Stomach (tissue), 9 donors: Measurements from ENCODE around the gene PRKCB. TPM values are rescaled to one million over a fixed set of nuclear protein-coding genes. Genes with fewer than 3 reads are reported as not detected.

ENCODE experiments used
- DNase-seq, 2 donors: peaks; one replicate each; pipeline versions ENCODE4 v3.0.0 to v3.0.0-alpha.2; 2013 to 2019
- H3K27ac ChIP-seq, 5 donors: fragments of 200-600 bp in 4 of 5; sonication (generic) in 4 of 5; one replicate each; pipeline ENCODE4 v1.5.1; 2013 to 2019; ENCODE audit warnings: mild to moderate bottlenecking in 1 of 5, moderate library complexity in 1 of 5
- H3K27me3 ChIP-seq, 3 donors: fragments of 200-600 bp; sonication (generic); one replicate each; pipeline ENCODE4 v1.5.1; 2017 to 2019; ENCODE audit warnings: mixed run types in 1 of 3
- H3K36me3 ChIP-seq, 4 donors: fragments of 200-600 bp; sonication (generic); 1 replicate in 3 of 4; 2 replicates in 1 of 4; pipeline ENCODE4 v1.5.1; 2016 to 2019
- H3K4me1 ChIP-seq, 4 donors: fragments of 200-600 bp; sonication (generic); one replicate each; pipeline ENCODE4 v1.5.1; 2016 to 2019
- H3K4me3 ChIP-seq, 4 donors: fragments of 200-600 bp; sonication (generic) in 3 of 4; one replicate each; pipeline ENCODE4 v1.5.1; 2016 to 2019; ENCODE audit warnings: mild to moderate bottlenecking in 1 of 4
- H3K9me3 ChIP-seq, 4 donors: fragments of 200-600 bp; sonication (generic); one replicate each; pipeline ENCODE4 v1.5.1; 2016 to 2019
- EP300 ChIP-seq: sonication (generic); formaldehyde crosslinking; IDR thresholded peaks from one replicate; pipeline ENCODE4 v1.6.1; 2017; ENCODE audit warnings: antibody characterized with exemption
- POLR2A ChIP-seq, 4 donors: fragments of 450-650 bp; IDR thresholded peaks; one replicate each; pipeline ENCODE4 v1.6.1; 2016; ENCODE audit warnings: antibody characterized with exemption in 4 of 4, control low read depth in 2 of 4, mild to moderate bottlenecking in 1 of 4, moderate library complexity in 1 of 4
- POLR2AphosphoS5 ChIP-seq, 3 donors: sonication (generic); formaldehyde crosslinking; IDR thresholded peaks; one replicate each; pipeline ENCODE4 v1.6.1; 2016; ENCODE audit warnings: antibody characterized with exemption in 3 of 3
- WGBS, 5 donors: extraction: QIAGEN DNeasy Blood & Tissue Kit in 3 of 5; methylation state at CpG; one replicate each; pipeline versions ENCODE4 v1.1.5 to v1.1.7; 2013 to 2018; 5-methylcytosine and 5-hydroxymethylcytosine counted together
- intact Hi-C: fragments of 100-400 bp; cut with DNase I; formaldehyde crosslinking; loops from one replicate; pipeline ENCODE4 v1.15.1; 2023; ENCODE audit warnings: low total_unique reads
- polyA plus RNA-seq, 3 donors: library from polyadenylated mRNA; stranded (reverse); fragments of 200-250 nt; gene quantifications; one replicate each; pipeline ENCODE4 v1.2.3, GENCODE V29; 2013
- total RNA-seq, 5 donors: library from RNA; depleted of rRNA; stranded (reverse); fragments of >200 nt; gene quantifications; one replicate each; pipeline versions ENCODE4 v1.1.0 to v1.2.3, GENCODE V29; 2014 to 2016
- TF ChIP-seq, protein P1 (sequence below), 7 experiments: fragments of 450-650 bp in 4 of 7; fragments of 200-600 bp in 3 of 7; sonication (generic) in 3 of 7; IDR thresholded peaks; one replicate each; pipeline ENCODE4 v1.5.1; 2016 to 2019; ENCODE audit warnings: antibody characterized with exemption in 7 of 7, control low read depth in 2 of 7, mild to moderate bottlenecking in 1 of 7
- donor health status: healthy with polysubstance abuse.
- donor health status: Bipolar disorder and iron deficiency.
- donor health status: healthy.

Gene PRKCB
- total and polyA plus RNA-seq, 8 donors = 1.1 to 49.6 (median 14.7) TPM

DNA sequence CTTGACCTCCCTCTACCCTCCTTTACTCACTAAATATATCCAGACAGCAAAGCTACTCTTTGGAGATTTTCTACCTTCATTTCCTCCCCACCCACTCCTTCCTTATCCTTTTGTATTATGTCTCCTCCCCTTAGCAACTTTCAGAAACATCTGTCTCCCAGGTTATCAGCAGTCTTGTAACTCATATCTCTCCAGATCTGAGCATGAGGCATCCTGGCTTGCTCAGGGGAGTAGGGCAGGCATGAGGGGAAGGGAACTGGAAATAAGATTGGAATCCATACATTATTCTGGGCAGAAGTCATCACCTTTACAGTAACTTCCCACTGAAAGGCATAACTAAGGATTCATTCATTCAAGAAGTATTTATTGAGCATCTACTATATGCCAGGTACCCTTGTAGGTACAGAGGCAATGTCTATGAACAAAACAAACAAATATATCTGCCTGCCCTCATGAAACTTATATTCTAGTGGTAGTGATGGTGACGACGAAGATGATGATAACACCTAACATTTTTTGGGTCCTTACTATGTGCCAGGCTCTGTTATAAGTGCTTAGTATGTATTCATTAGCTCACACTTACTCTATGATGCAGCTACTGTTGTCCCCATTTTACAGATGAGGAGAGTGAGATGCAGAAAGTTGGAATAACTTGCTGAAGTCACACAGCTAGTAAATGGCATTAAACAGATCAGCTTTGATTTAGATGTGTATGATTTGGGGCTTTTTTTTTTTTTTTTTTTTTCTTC lies 296.4 kb downstream of the PRKCB start:
- H3K36me3 ChIP-seq = no peaks in the 10 kb centered on the region
- WGBS, 5 donors = 87 to 99% (median 94%) methylated on average over 2 of the region's 2 CpGs
- no peaks in the 10 kb centered on the region for H3K4me1 ChIP-seq
- intact Hi-C loops = no loop called here
- H3K27me3 ChIP-seq = no peaks in the 10 kb centered on the region
- no peak for TF ChIP-seq EP300
- no peak for TF ChIP-seq POLR2AphosphoS5 (IDR thresholded peaks at IDR 0.05)
- TF ChIP-seq, protein P1, sequence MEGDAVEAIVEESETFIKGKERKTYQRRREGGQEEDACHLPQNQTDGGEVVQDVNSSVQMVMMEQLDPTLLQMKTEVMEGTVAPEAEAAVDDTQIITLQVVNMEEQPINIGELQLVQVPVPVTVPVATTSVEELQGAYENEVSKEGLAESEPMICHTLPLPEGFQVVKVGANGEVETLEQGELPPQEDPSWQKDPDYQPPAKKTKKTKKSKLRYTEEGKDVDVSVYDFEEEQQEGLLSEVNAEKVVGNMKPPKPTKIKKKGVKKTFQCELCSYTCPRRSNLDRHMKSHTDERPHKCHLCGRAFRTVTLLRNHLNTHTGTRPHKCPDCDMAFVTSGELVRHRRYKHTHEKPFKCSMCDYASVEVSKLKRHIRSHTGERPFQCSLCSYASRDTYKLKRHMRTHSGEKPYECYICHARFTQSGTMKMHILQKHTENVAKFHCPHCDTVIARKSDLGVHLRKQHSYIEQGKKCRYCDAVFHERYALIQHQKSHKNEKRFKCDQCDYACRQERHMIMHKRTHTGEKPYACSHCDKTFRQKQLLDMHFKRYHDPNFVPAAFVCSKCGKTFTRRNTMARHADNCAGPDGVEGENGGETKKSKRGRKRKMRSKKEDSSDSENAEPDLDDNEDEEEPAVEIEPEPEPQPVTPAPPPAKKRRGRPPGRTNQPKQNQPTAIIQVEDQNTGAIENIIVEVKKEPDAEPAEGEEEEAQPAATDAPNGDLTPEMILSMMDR (IDR thresholded peaks at IDR 0.05) = no peak
- no peak for TF ChIP-seq POLR2A (IDR thresholded peaks at IDR 0.05)
- no peak overlapping the region for H3K4me3 ChIP-seq
- DNase-seq = no peak
- no peaks in the 10 kb centered on the region for H3K9me3 ChIP-seq
- no peak overlapping the region for H3K27ac ChIP-seq

DNA sequence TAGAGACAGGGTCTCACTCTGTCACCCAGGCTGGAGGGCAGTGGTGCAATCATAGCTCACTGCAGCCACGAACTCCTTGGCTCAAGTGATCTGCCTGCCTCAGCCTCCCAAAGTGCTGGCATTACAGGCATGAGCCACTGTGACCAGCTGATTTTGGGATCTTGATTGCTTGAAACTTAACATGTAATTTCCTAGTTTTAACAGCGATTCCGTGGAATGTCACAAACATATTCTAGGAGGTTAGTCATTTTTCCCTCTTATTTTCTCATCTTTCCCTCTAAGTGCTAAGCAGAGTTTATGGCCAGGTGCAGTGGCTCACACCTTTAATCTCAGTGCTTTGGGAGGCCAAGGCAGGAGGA lies 297.0 kb downstream of the PRKCB start:
- Histone ChIP-seq H3K4me3 (no peak overlapping the region), H3K27ac (no peak overlapping the region), H3K36me3 (no peaks in the 10 kb centered on the region), H3K9me3 (no peaks in the 10 kb centered on the region), H3K27me3 (no peaks in the 10 kb centered on the region), H3K4me1 (no peaks in the 10 kb centered on the region)
- intact Hi-C loops = no loop called here
- TF ChIP-seq POLR2AphosphoS5 (IDR thresholded peaks at IDR 0.05) (no peak), EP300 (no peak), POLR2A (IDR thresholded peaks at IDR 0.05) (no peak)
- TF ChIP-seq, protein P1 (IDR thresholded peaks at IDR 0.05) = no peak
- no peak for DNase-seq
- WGBS, 5 donors = 74 to 85% (median 81%) methylated on average over 3 of the region's 3 CpGs

DNA sequence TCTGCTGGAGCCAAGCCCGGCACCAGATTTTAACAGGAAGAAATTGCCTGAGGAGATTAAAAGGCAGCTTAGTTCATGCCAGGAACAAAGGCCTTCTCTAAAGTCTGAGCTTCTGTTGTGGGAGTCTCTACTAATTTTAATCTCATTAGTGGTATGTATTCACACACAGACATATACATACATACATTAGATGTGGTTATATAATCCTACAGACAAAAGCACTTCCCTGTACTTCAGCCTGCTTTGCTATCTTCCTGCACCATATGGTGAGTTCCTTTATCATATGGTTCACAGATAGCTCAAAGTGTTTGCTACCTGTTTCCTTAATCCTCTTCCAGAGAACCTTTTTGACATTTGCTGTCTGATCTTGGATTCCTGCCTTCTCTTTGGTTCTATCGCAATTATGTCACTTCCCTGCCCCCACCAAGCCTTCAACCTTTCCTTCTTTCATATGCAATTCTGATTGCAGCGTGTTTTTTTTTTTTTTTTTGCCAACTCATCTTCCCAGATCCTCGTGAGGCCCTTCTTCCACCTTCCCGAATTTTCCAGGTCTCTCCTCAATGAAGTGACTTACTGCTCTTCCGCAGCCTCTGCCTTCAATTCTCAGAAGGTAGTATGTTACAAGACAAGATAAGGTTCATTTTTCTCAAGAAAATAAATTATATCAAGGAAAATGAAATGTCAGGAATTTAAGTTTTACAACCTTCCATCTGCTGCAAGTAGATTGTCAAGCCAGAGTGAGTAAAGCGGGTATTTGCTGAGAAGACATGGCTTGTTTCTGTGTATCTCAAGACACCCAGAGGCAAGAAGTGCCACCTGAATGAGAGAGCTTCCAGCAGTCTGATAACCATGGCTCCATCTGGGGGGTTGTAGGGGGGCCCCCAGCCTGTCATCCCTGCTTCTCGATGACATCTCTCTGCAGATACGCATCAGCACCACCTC lies 300.1 kb downstream of the PRKCB start:
- 61 to 70% (median 62%) methylated on average over 9 of the region's 9 CpGs for WGBS, 5 donors
- H3K36me3 ChIP-seq = no peaks in the 10 kb centered on the region
- H3K27me3 ChIP-seq = no peaks in the 10 kb centered on the region
- H3K27ac ChIP-seq = no peak overlapping the region
- TF ChIP-seq EP300 = no peak
- TF ChIP-seq, protein P1 (IDR thresholded peaks at IDR 0.05) = no peak
- TF ChIP-seq POLR2A (IDR thresholded peaks at IDR 0.05) = no peak
- no peak for TF ChIP-seq POLR2AphosphoS5 (IDR thresholded peaks at IDR 0.05)
- no peak for DNase-seq
- no peaks in the 10 kb centered on the region for H3K9me3 ChIP-seq
- H3K4me3 ChIP-seq = no peak overlapping the region
- intact Hi-C loops = no loop called here
- H3K4me1 ChIP-seq = no peaks in the 10 kb centered on the region

DNA sequence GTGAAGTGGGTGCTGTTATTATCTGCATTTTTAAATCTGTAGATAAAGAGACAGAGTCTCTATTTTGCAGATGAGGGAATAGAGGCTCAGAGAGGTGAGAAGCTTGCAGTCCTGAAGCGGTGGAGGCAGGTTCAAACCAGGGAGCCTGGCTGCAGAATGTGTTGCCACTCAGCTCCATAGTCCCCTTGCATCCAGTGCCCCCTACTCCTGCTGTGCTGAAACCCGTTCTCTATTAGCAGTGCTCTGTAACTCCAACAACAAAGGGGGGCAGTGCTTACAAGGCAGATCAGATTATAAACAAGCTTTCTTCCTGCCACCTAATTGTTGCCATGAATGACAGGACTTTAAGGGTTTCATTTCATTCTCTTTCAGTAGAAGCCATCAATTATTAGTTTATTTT lies 302.2 kb downstream of the PRKCB start:
- no peak for TF ChIP-seq POLR2A (IDR thresholded peaks at IDR 0.05)
- TF ChIP-seq, protein P1 (IDR thresholded peaks at IDR 0.05) = no peak
- TF ChIP-seq EP300 = no peak
- TF ChIP-seq POLR2AphosphoS5 (IDR thresholded peaks at IDR 0.05) = no peak
- intact Hi-C loops = no loop called here
- H3K27me3 ChIP-seq = no peaks in the 10 kb centered on the region
- no peaks in the 10 kb centered on the region for H3K9me3 ChIP-seq
- no peak for DNase-seq
- no peak overlapping the region for H3K27ac ChIP-seq
- no peaks in the 10 kb centered on the region for H3K4me1 ChIP-seq
- no peak overlapping the region for H3K4me3 ChIP-seq
- H3K36me3 ChIP-seq = no peaks in the 10 kb centered on the region
- WGBS, 5 donors = 25 to 43% (median 31%) methylated on average over 2 of the region's 2 CpGs
